Astrocyte (in vitro differentiated cells and primary cell): ENCODE measurements around the gene CEP131.

Source experiments
- EZH2 ChIP-seq: IDR thresholded peaks from 2 replicates; pipeline ENCODE4 v1.6.1; 2012; ENCODE audit warnings: mild to moderate bottlenecking, low read length, inconsistent platforms; ENCODE audit not compliant: insufficient read depth
- TF ChIP-seq, protein P1 (sequence below): IDR thresholded peaks from 2 replicates; pipeline ENCODE4 v1.5.1; 2011; ENCODE audit warnings: low read depth, mild to moderate bottlenecking, inconsistent platforms, low read length, moderate library complexity; ENCODE audit not compliant: insufficient read depth

DNA sequence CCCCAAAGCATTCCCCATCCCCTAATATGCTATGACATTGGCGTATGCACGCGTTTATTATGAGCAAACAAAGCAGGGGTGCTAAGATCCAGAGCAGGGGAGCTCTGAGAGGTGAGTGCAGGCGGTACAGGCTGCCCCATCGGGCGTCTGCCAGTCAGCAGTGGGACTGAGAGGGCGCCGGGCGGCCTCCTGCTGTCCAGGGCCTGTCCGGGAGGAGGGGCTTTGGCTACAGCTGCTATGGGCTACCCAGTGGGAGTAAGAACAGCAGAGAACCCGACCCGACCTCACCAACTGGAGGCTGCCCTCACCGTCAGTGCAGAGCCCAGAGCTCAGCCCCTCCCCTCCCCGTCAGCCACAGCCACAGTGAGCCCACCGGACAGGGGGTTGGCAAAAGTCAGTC is 38.2 kb downstream of the CEP131 start:
- TF ChIP-seq, protein P1, sequence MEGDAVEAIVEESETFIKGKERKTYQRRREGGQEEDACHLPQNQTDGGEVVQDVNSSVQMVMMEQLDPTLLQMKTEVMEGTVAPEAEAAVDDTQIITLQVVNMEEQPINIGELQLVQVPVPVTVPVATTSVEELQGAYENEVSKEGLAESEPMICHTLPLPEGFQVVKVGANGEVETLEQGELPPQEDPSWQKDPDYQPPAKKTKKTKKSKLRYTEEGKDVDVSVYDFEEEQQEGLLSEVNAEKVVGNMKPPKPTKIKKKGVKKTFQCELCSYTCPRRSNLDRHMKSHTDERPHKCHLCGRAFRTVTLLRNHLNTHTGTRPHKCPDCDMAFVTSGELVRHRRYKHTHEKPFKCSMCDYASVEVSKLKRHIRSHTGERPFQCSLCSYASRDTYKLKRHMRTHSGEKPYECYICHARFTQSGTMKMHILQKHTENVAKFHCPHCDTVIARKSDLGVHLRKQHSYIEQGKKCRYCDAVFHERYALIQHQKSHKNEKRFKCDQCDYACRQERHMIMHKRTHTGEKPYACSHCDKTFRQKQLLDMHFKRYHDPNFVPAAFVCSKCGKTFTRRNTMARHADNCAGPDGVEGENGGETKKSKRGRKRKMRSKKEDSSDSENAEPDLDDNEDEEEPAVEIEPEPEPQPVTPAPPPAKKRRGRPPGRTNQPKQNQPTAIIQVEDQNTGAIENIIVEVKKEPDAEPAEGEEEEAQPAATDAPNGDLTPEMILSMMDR = no peak
- TF ChIP-seq EZH2 = no peak
